ENCODE results near the gene DOK3. TPM values are rescaled to one million over a fixed set of nuclear protein-coding genes. Genes with fewer than 3 reads are reported as not detected.

Gene DOK3
- total and polyA plus RNA-seq, 2 of the 13 experiments (the other 11 are each of a cell fraction or from before 2014, with no cell fraction given) = 1.4 to 1.5 TPM

GRCh38 chr5:177455661-177456590 lies 53.7 kb downstream of the DOK3 start (continued):
- peak; percentile 19; the same call in 1 of the 2 replicates for TF ChIP-seq REL (CRISPR knock-in tag; conservative IDR thresholded peaks at IDR 0.05)
- TF ChIP-seq ZNF563 (CRISPR knock-in tag; IDR thresholded peaks at IDR 0.05) = peak; percentile 40; the same call in 1 of the 2 replicates
- TF ChIP-seq ZFP91 (CRISPR knock-in tag; IDR thresholded peaks at IDR 0.05; ENCODE audit: borderline replicate concordance) = peak; percentile 67; the same call in 1 of the 2 replicates
- no peak for TF ChIP-seq RCOR2 (CRISPR knock-in tag; IDR thresholded peaks at IDR 0.05)
- TF ChIP-seq ZNF773 (CRISPR knock-in tag; IDR thresholded peaks at IDR 0.05; ENCODE audit: borderline replicate concordance) = no peak
- TF ChIP-seq CBX5 (CRISPR knock-in tag; IDR thresholded peaks at IDR 0.05; ENCODE audit: borderline replicate concordance) = peak; percentile 10; the same call in 1 of the 2 replicates
- TF ChIP-seq KDM5A (IDR thresholded peaks at IDR 0.05; ENCODE audit: borderline replicate concordance, low read length) = 0 out of 2 replicates have a peak, but pooled peaks have one; percentile 2
- TF ChIP-seq GABPB1 (CRISPR knock-in tag; IDR thresholded peaks at IDR 0.05) = peak; percentile 49
- 0 out of 2 replicates have a peak, but pooled peaks have one; percentile 21 for TF ChIP-seq ZNF556 (CRISPR knock-in tag; IDR thresholded peaks at IDR 0.05; ENCODE audit: borderline replicate concordance)
- TF ChIP-seq NONO (IDR thresholded peaks at IDR 0.05) = no peak
- peak; percentile 30; the same call in 1 of the 2 replicates for TF ChIP-seq NONO (CRISPR knock-in tag; conservative IDR thresholded peaks at IDR 0.05)
- peak; percentile 66 for TF ChIP-seq XRCC5 (optimal IDR thresholded peaks at IDR 0.05; ENCODE audit: low read length)
- peak; percentile 68 to 92; a peak in 3 of 4 replicates for TF ChIP-seq HMGXB4 (CRISPR knock-in tag; IDR thresholded peaks at IDR 0.05; ENCODE audit: borderline replicate concordance in 1 of 2, low read depth in 1 of 2)
- peak; percentile 45; the same call in 1 of the 2 replicates for TF ChIP-seq SAP130 (CRISPR knock-in tag; IDR thresholded peaks at IDR 0.05; ENCODE audit: low read depth)
- TF ChIP-seq IKZF5 (CRISPR knock-in tag; IDR thresholded peaks at IDR 0.05) = peak; percentile 37; the same call in 1 of the 2 replicates
- TF ChIP-seq ZNF263 (CRISPR knock-in tag; IDR thresholded peaks at IDR 0.05) = peak; percentile 70; the same call in 1 of the 2 replicates
- no peak for TF ChIP-seq DDIT3 (CRISPR knock-in tag; IDR thresholded peaks at IDR 0.05)
- 0 out of 2 replicates have a peak, but pooled peaks have one; percentile 32 for TF ChIP-seq ETV5 (CRISPR knock-in tag; IDR thresholded peaks at IDR 0.05; ENCODE audit: borderline replicate concordance)
